GM12873 (cell line): Measurements from ENCODE around the gene VPS13D.

Experiments
- CTCF ChIP-seq: IDR thresholded peaks from 2 replicates; pipeline ENCODE4 v1.5.1; 2012; ENCODE audit warnings: low read depth, mild to moderate bottlenecking, moderate library complexity, low read length, control low read depth; ENCODE audit not compliant: insufficient read depth; ENCODE audit errors: missing control alignments

Gene VPS13D

DNA sequence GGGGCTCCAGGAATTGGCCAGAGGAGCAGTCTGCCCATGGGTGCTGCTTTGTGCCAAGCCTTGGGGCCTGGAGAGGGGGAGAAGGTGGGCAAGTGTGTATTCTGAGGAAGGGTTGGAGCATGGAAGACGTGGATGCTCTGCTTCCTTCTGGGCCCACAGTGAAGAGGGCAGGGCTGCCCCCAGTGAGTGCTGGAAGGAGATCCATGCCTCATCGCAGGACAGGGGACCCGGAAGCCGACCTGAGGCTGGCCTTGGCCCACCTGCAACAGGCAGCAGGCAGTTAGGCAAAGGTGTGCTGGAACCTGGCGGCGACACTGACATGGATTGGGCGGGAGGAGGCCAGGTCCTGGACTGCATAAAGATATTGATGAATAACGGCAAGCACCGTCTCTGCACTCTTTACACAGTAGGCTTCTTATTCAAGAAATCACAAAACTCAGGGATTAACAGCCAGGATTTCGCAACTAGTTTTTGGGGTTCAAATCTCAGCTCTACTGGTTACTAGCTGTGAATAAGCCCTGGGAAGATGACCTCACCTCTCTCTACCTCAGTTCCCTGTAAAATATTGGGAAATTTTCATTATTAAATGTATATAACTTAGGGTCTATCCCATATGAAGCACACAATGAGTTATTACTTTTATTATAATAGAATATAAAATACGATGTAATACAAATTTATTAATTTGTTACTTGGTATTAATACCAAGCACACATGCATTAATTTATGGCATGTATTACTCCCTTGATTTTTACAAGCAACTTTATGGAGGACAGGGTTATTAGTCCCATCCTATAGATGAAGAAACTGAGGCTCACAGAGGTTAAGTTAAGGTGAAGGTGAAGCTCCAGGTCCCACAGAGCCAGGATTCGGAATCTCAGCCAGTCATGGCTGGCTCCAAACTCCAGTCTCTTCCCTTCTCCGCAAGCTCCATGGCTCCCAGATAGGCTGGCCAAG, 325.9 kb downstream of the VPS13D start:
- TF ChIP-seq CTCF, result no peak

DNA sequence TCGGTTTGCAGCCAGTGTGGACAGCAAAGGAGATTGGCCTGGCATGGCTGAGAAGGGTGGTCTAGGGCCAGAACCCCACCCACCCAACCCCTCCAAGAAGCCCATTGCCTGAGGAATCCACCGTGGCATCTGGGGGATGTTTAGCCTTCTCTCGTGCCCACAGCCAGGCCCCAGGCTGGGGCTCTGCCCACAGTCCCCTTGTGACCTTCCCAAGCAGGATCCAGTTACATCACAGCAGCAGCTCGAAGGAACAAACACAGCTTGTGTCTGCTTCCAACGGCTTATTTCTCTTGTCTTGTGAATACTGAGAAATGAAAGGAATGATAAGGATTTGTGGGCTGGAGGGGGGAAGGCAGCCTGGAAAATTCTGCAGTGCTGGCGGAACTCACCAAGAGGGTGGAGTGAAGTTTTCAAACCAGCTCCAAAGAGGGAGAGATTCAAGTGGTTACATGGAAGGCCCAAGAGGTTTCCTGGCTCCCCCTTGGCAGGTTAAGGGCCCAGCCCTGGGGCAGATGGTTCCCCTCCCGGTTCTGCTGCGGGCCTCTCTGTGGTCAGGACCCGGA, 326.6 kb downstream of the VPS13D start:
- no peak for TF ChIP-seq CTCF

GRCh38 chr1:12556957-12557935, 327.4 kb downstream of the VPS13D start:
- TF ChIP-seq CTCF, result no peak

GRCh38 chr1:12561121-12561520, 331.3 kb downstream of the VPS13D start:
- no peak for TF ChIP-seq CTCF
